H1 (cell line): ENCODE data around the gene SKIL. TPM values are rescaled to one million over a fixed set of nuclear protein-coding genes. Genes with fewer than 3 reads are reported as not detected.

Experiments used
- CEBPB ChIP-seq: IDR thresholded peaks from 2 replicates; pipeline ENCODE4 v1.6.1; 2012; ENCODE audit warnings: low read depth, low read length
- GABPA ChIP-seq: IDR thresholded peaks from 2 replicates; pipeline ENCODE4 v1.6.1; 2011; ENCODE audit warnings: mild to moderate bottlenecking, low read length, moderate library complexity, borderline replicate concordance; ENCODE audit not compliant: insufficient read depth
- MAFK ChIP-seq: IDR thresholded peaks from 2 replicates; pipeline ENCODE4 v1.6.1; 2012; ENCODE audit warnings: low read depth, mild to moderate bottlenecking, improper control_type of control experiment, low read length
- POLR2AphosphoS5 ChIP-seq: IDR thresholded peaks from 2 replicates; pipeline ENCODE4 v1.6.1; 2011; ENCODE audit warnings: low read depth, low read length
- polyA plus RNA-seq, 7 experiments: library from polyadenylated mRNA; depleted of rRNA in 3 of 7; stranded (reverse) in 5 of 7; unstranded in 2 of 7; fragments of >200 nt in 5 of 7; fragments of 200-250 nt in 2 of 7; gene quantifications; 1 replicate in 5 of 7; 2 replicates in 1 of 7; 4 replicates in 1 of 7; pipeline versions ENCODE4 v1.2.1 to v1.2.3, GENCODE V29; 2011 to 2013; ENCODE audit warnings: missing spikeins in 2 of 7, mixed read lengths in 2 of 7
- total RNA-seq: library from RNA; stranded (reverse); fragmentation: NEBNext Ultra II Directional; extraction: Animal tissue kit (Norgen Biotek cat#: 25700); gene quantifications from 2 replicates; pipeline ENCODE4 v1.2.1, GENCODE V29; 2021
- TF ChIP-seq, protein P1 (sequence below): fragments of 300-600 bp; sonication (generic); IDR thresholded peaks from 2 replicates; pipeline ENCODE4 v1.7.1; 2012; ENCODE audit warnings: low read length, moderate library complexity, mild to moderate bottlenecking, inconsistent platforms; ENCODE audit not compliant: insufficient replicate concordance

Gene SKIL
- total and polyA plus RNA-seq, 2 of the 8 experiments (the other 6 are each of a cell fraction or from before 2014, with no cell fraction given), result 13.2 to 277 TPM

DNA sequence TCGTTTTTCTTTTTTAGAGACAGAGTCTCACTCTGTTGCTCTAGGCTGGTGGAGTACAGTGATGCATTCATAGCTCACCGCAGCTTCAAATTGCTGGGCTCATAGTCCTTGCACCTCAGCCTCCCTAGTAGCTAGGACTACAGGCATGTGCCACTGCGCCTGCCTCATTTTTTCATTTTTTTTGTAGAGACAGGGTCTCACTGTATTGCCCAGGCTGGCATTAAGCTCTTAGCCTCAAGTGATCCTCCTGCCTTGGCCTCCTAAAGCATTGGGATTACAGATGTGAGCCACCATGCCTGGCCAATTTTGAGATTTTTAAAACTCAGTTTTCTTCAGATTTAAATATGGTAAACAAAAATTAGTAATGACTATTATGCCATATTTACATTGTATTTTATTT lies 29.0 kb downstream of the SKIL start (continued):
- TF ChIP-seq, protein P1, sequence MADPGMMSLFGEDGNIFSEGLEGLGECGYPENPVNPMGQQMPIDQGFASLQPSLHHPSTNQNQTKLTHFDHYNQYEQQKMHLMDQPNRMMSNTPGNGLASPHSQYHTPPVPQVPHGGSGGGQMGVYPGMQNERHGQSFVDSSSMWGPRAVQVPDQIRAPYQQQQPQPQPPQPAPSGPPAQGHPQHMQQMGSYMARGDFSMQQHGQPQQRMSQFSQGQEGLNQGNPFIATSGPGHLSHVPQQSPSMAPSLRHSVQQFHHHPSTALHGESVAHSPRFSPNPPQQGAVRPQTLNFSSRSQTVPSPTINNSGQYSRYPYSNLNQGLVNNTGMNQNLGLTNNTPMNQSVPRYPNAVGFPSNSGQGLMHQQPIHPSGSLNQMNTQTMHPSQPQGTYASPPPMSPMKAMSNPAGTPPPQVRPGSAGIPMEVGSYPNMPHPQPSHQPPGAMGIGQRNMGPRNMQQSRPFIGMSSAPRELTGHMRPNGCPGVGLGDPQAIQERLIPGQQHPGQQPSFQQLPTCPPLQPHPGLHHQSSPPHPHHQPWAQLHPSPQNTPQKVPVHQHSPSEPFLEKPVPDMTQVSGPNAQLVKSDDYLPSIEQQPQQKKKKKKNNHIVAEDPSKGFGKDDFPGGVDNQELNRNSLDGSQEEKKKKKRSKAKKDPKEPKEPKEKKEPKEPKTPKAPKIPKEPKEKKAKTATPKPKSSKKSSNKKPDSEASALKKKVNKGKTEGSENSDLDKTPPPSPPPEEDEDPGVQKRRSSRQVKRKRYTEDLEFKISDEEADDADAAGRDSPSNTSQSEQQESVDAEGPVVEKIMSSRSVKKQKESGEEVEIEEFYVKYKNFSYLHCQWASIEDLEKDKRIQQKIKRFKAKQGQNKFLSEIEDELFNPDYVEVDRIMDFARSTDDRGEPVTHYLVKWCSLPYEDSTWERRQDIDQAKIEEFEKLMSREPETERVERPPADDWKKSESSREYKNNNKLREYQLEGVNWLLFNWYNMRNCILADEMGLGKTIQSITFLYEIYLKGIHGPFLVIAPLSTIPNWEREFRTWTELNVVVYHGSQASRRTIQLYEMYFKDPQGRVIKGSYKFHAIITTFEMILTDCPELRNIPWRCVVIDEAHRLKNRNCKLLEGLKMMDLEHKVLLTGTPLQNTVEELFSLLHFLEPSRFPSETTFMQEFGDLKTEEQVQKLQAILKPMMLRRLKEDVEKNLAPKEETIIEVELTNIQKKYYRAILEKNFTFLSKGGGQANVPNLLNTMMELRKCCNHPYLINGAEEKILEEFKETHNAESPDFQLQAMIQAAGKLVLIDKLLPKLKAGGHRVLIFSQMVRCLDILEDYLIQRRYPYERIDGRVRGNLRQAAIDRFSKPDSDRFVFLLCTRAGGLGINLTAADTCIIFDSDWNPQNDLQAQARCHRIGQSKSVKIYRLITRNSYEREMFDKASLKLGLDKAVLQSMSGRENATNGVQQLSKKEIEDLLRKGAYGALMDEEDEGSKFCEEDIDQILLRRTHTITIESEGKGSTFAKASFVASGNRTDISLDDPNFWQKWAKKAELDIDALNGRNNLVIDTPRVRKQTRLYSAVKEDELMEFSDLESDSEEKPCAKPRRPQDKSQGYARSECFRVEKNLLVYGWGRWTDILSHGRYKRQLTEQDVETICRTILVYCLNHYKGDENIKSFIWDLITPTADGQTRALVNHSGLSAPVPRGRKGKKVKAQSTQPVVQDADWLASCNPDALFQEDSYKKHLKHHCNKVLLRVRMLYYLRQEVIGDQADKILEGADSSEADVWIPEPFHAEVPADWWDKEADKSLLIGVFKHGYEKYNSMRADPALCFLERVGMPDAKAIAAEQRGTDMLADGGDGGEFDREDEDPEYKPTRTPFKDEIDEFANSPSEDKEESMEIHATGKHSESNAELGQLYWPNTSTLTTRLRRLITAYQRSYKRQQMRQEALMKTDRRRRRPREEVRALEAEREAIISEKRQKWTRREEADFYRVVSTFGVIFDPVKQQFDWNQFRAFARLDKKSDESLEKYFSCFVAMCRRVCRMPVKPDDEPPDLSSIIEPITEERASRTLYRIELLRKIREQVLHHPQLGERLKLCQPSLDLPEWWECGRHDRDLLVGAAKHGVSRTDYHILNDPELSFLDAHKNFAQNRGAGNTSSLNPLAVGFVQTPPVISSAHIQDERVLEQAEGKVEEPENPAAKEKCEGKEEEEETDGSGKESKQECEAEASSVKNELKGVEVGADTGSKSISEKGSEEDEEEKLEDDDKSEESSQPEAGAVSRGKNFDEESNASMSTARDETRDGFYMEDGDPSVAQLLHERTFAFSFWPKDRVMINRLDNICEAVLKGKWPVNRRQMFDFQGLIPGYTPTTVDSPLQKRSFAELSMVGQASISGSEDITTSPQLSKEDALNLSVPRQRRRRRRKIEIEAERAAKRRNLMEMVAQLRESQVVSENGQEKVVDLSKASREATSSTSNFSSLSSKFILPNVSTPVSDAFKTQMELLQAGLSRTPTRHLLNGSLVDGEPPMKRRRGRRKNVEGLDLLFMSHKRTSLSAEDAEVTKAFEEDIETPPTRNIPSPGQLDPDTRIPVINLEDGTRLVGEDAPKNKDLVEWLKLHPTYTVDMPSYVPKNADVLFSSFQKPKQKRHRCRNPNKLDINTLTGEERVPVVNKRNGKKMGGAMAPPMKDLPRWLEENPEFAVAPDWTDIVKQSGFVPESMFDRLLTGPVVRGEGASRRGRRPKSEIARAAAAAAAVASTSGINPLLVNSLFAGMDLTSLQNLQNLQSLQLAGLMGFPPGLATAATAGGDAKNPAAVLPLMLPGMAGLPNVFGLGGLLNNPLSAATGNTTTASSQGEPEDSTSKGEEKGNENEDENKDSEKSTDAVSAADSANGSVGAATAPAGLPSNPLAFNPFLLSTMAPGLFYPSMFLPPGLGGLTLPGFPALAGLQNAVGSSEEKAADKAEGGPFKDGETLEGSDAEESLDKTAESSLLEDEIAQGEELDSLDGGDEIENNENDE, result no peak
- no peak for TF ChIP-seq GABPA
- TF ChIP-seq POLR2AphosphoS5, result no peak
- no peak for TF ChIP-seq MAFK
- no peak for TF ChIP-seq CEBPB
